ENCODE data around the gene DTHD1. TPM values are rescaled to one million over a fixed set of nuclear protein-coding genes. Genes with fewer than 3 reads are reported as not detected.

DTHD1 gene
- total RNA-seq, 1 experiment from 2014 or later, result not detected

- ChIA-PET CTCF (no interaction called here), POLR2A (no interaction called here)
- Mint-ChIP-seq H3K4me3 (ENCODE audit: unreplicated experiment) (no peak overlapping the region), H3K36me3 (ENCODE audit: insufficient read depth, unreplicated experiment) (no peaks in the 10 kb centered on the region), H3K4me1 (ENCODE audit: low read depth, unreplicated experiment) (no peaks in the 10 kb centered on the region), H3K27me3 (ENCODE audit: insufficient read depth, unreplicated experiment) (no peaks in the 10 kb centered on the region), H3K9me3 (ENCODE audit: unreplicated experiment) (no peaks in the 10 kb centered on the region), H3K27ac (ENCODE audit: unreplicated experiment) (no peak overlapping the region)
- no peaks in the 10 kb centered on the region for H3K36me3 ChIP-seq (ENCODE audit: control insufficient read depth, insufficient read depth, low read length)
- H3K27me3 ChIP-seq (replicated peaks; ENCODE audit: control insufficient read depth, insufficient read depth, low read length), result no peaks in the 10 kb centered on the region
- no peak overlapping the region for H3K4me3 ChIP-seq (ENCODE audit: low read depth, low read length)
- no peaks in the 10 kb centered on the region for H3K9me3 ChIP-seq
- no TSS peak for BruUV-seq (replicated peaks)
- H3K4me1 ChIP-seq, result no peaks in the 10 kb centered on the region
- intact Hi-C loops (cut with micrococcal nuclease; ENCODE audit: unreplicated experiment), result no loop called here
- no peak for DNase-seq
- TF ChIP-seq CTCF (IDR thresholded peaks at IDR 0.05; ENCODE audit: insufficient read depth in 1 of 2, low read depth in 1 of 2, low read length in 1 of 2, severe bottlenecking in 1 of 2, unreplicated experiment in 1 of 2), result no peak
These were observed 46.0 kb downstream of the DTHD1 start for GRCh38 chr4:36327400-36327799.

- H3K9me3 ChIP-seq, result no peaks in the 10 kb centered on the region
- Mint-ChIP-seq H3K9me3 (ENCODE audit: unreplicated experiment) (no peaks in the 10 kb centered on the region), H3K36me3 (ENCODE audit: insufficient read depth, unreplicated experiment) (no peaks in the 10 kb centered on the region), H3K4me3 (ENCODE audit: unreplicated experiment) (no peak overlapping the region), H3K27me3 (ENCODE audit: insufficient read depth, unreplicated experiment) (no peaks in the 10 kb centered on the region), H3K27ac (ENCODE audit: unreplicated experiment) (no peak overlapping the region), H3K4me1 (ENCODE audit: low read depth, unreplicated experiment) (no peaks in the 10 kb centered on the region)
- DNase-seq, result no peak
- no TSS peak for BruUV-seq (replicated peaks)
- no peaks in the 10 kb centered on the region for H3K36me3 ChIP-seq (ENCODE audit: control insufficient read depth, insufficient read depth, low read length)
- intact Hi-C loops (cut with micrococcal nuclease; ENCODE audit: unreplicated experiment), result no loop called here
- CTCF ChIA-PET, result no interaction called here
- POLR2A ChIA-PET, result no interaction called here
- no peaks in the 10 kb centered on the region for H3K27me3 ChIP-seq (replicated peaks; ENCODE audit: control insufficient read depth, insufficient read depth, low read length)
- no peak overlapping the region for H3K4me3 ChIP-seq (ENCODE audit: low read depth, low read length)
- H3K4me1 ChIP-seq, result no peaks in the 10 kb centered on the region
- no peak for TF ChIP-seq CTCF (IDR thresholded peaks at IDR 0.05; ENCODE audit: insufficient read depth in 1 of 2, low read depth in 1 of 2, low read length in 1 of 2, severe bottlenecking in 1 of 2, unreplicated experiment in 1 of 2)
These were observed 46.7 kb downstream of the DTHD1 start for GRCh38 chr4:36328130-36328529.

GRCh38 chr4:36329228-36329627 lies 47.8 kb downstream of the DTHD1 start:
- Mint-ChIP-seq H3K4me3 (ENCODE audit: unreplicated experiment) (no peak overlapping the region), H3K4me1 (ENCODE audit: low read depth, unreplicated experiment) (no peaks in the 10 kb centered on the region), H3K27ac (ENCODE audit: unreplicated experiment) (no peak overlapping the region), H3K9me3 (ENCODE audit: unreplicated experiment) (no peaks in the 10 kb centered on the region), H3K27me3 (ENCODE audit: insufficient read depth, unreplicated experiment) (no peaks in the 10 kb centered on the region), H3K36me3 (ENCODE audit: insufficient read depth, unreplicated experiment) (no peaks in the 10 kb centered on the region)
- H3K27me3 ChIP-seq (replicated peaks; ENCODE audit: control insufficient read depth, insufficient read depth, low read length), result no peaks in the 10 kb centered on the region
- ChIA-PET CTCF (no interaction called here), POLR2A (no interaction called here)
- no peak overlapping the region for H3K4me3 ChIP-seq (ENCODE audit: low read depth, low read length)
- H3K4me1 ChIP-seq, result no peaks in the 10 kb centered on the region
- no peak for DNase-seq
- intact Hi-C loops (cut with micrococcal nuclease; ENCODE audit: unreplicated experiment), result no loop called here
- H3K9me3 ChIP-seq, result no peaks in the 10 kb centered on the region
- TF ChIP-seq CTCF (IDR thresholded peaks at IDR 0.05; ENCODE audit: insufficient read depth in 1 of 2, low read depth in 1 of 2, low read length in 1 of 2, severe bottlenecking in 1 of 2, unreplicated experiment in 1 of 2), result no peak
- H3K36me3 ChIP-seq (ENCODE audit: control insufficient read depth, insufficient read depth, low read length), result no peaks in the 10 kb centered on the region
- BruUV-seq (replicated peaks), result no TSS peak

Measured in Caco-2 (cell line).